ENCODE results near the gene OPCML. TPM values are rescaled to one million over a fixed set of nuclear protein-coding genes. Genes with fewer than 3 reads are reported as not detected.

OPCML gene
- total RNA-seq, 1 donor from 2014 or later: 4.1 TPM

DNA sequence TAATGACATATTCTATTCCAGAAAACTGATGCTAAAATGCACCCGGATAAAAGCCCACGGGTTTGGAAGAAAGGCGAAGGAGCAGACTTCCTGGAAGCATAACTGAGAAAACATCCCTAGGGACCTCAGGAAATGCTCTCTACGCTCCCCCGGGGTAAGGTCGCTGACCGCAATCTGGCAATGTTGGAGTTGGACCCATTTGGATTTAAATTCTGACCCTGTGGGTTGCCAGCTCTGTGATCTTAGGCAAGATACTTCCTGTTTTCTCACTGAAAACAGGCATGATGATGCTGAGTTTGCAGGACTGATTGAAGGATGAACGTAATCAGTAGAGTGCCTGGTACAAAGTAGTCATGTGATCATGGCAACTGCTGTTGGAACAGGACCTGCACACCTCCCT, 1107.9 kb downstream of the OPCML start:
- Mint-ChIP-seq H3K27me3 (ENCODE audit: unreplicated experiment) (peaks cover 7% of the 10 kb centered on the region), H3K9me3 (ENCODE audit: unreplicated experiment) (no peaks in the 10 kb centered on the region), H3K4me3 (ENCODE audit: unreplicated experiment) (no peak overlapping the region), H3K4me1 (ENCODE audit: unreplicated experiment) (peaks cover 6% of the 10 kb centered on the region), H3K36me3 (ENCODE audit: low read depth, unreplicated experiment) (no peaks in the 10 kb centered on the region), H3K27ac (ENCODE audit: unreplicated experiment) (no peak overlapping the region)
- TF ChIP-seq, protein P1, sequence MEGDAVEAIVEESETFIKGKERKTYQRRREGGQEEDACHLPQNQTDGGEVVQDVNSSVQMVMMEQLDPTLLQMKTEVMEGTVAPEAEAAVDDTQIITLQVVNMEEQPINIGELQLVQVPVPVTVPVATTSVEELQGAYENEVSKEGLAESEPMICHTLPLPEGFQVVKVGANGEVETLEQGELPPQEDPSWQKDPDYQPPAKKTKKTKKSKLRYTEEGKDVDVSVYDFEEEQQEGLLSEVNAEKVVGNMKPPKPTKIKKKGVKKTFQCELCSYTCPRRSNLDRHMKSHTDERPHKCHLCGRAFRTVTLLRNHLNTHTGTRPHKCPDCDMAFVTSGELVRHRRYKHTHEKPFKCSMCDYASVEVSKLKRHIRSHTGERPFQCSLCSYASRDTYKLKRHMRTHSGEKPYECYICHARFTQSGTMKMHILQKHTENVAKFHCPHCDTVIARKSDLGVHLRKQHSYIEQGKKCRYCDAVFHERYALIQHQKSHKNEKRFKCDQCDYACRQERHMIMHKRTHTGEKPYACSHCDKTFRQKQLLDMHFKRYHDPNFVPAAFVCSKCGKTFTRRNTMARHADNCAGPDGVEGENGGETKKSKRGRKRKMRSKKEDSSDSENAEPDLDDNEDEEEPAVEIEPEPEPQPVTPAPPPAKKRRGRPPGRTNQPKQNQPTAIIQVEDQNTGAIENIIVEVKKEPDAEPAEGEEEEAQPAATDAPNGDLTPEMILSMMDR (IDR thresholded peaks at IDR 0.05; ENCODE audit: unreplicated experiment): no peak
- no peak for DNase-seq (ENCODE audit: low spot score)

GRCh38 chr11:132423266-132423665, 1109.0 kb downstream of the OPCML start:
- Mint-ChIP-seq H3K4me1 (ENCODE audit: unreplicated experiment) (peaks cover 6% of the 10 kb centered on the region), H3K9me3 (ENCODE audit: unreplicated experiment) (no peaks in the 10 kb centered on the region), H3K27ac (ENCODE audit: unreplicated experiment) (no peak overlapping the region), H3K4me3 (ENCODE audit: unreplicated experiment) (no peak overlapping the region), H3K36me3 (ENCODE audit: low read depth, unreplicated experiment) (no peaks in the 10 kb centered on the region), H3K27me3 (ENCODE audit: unreplicated experiment) (peaks cover 5% of the 10 kb centered on the region)
- no peak for DNase-seq (ENCODE audit: low spot score)
- TF ChIP-seq, protein P1 (IDR thresholded peaks at IDR 0.05; ENCODE audit: unreplicated experiment): no peak

DNA sequence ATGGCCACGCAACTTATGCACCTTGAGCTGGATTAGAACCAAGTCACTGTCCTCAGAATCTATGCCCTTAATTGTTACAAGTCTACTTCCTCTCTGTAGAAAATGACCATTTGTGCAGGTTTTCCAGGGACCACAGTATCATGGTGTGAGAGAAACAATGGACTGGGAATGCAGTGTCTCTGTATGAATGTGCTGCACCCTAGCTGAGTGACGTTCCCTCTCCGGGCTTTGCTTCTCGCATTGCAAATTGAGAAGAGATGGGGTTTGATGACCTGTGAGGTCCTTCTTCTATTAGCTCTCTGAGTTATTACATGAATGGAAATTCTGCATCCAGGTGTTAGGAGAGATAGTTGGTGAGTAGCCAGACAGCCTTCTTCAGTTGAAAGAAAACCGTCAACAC, 1109.6 kb downstream of the OPCML start:
- Mint-ChIP-seq H3K27ac (ENCODE audit: unreplicated experiment) (no peak overlapping the region), H3K9me3 (ENCODE audit: unreplicated experiment) (no peaks in the 10 kb centered on the region), H3K4me3 (ENCODE audit: unreplicated experiment) (no peak overlapping the region), H3K27me3 (ENCODE audit: unreplicated experiment) (peaks cover 5% of the 10 kb centered on the region), H3K4me1 (ENCODE audit: unreplicated experiment) (peaks cover 6% of the 10 kb centered on the region), H3K36me3 (ENCODE audit: low read depth, unreplicated experiment) (no peaks in the 10 kb centered on the region)
- TF ChIP-seq, protein P1 (IDR thresholded peaks at IDR 0.05; ENCODE audit: unreplicated experiment): no peak
- no peak for DNase-seq (ENCODE audit: low spot score)

- H3K4me3 Mint-ChIP-seq (ENCODE audit: unreplicated experiment): no peak overlapping the region
- TF ChIP-seq, protein P1 (IDR thresholded peaks at IDR 0.05; ENCODE audit: unreplicated experiment): no peak
- H3K36me3 Mint-ChIP-seq (ENCODE audit: low read depth, unreplicated experiment): no peaks in the 10 kb centered on the region
Measured at GRCh38 chr11:132421555-132421954, 1110.7 kb downstream of the OPCML start.

GRCh38 chr11:132414451-132414850, 1117.8 kb downstream of the OPCML start:
- H3K27ac Mint-ChIP-seq (ENCODE audit: unreplicated experiment): no peak overlapping the region
- DNase-seq (ENCODE audit: low spot score): no peak
- H3K27me3 Mint-ChIP-seq (ENCODE audit: unreplicated experiment): peaks cover 3% of the 10 kb centered on the region
- no peaks in the 10 kb centered on the region for H3K36me3 Mint-ChIP-seq (ENCODE audit: low read depth, unreplicated experiment)
- TF ChIP-seq, protein P1 (IDR thresholded peaks at IDR 0.05; ENCODE audit: unreplicated experiment): no peak
- H3K9me3 Mint-ChIP-seq (ENCODE audit: unreplicated experiment): no peaks in the 10 kb centered on the region
- H3K4me1 Mint-ChIP-seq (ENCODE audit: unreplicated experiment): no peaks in the 10 kb centered on the region
- no peak overlapping the region for H3K4me3 Mint-ChIP-seq (ENCODE audit: unreplicated experiment)

More at GRCh38 chr11:132421555-132421954, 1110.7 kb downstream of the OPCML start:
- H3K4me1 Mint-ChIP-seq (ENCODE audit: unreplicated experiment): peaks cover 6% of the 10 kb centered on the region
- peaks cover 5% of the 10 kb centered on the region for H3K27me3 Mint-ChIP-seq (ENCODE audit: unreplicated experiment)
- DNase-seq (ENCODE audit: low spot score): no peak
- H3K9me3 Mint-ChIP-seq (ENCODE audit: unreplicated experiment): no peaks in the 10 kb centered on the region
- no peak overlapping the region for H3K27ac Mint-ChIP-seq (ENCODE audit: unreplicated experiment)
